Skeletal muscle cell (primary cell): ENCODE measurements around the gene C14orf119.

Experiments
- DNase-seq: peaks from one replicate; pipeline ENCODE4 v3.0.0-alpha.2; 2010; ENCODE audit warnings: low read depth
- H3K4me3 ChIP-seq: 2 replicates; pipeline ENCODE4 v1.5.1; 2011; ENCODE audit warnings: low read depth, mild to moderate bottlenecking, control low read depth, low read length, moderate library complexity

C14orf119 gene

DNA sequence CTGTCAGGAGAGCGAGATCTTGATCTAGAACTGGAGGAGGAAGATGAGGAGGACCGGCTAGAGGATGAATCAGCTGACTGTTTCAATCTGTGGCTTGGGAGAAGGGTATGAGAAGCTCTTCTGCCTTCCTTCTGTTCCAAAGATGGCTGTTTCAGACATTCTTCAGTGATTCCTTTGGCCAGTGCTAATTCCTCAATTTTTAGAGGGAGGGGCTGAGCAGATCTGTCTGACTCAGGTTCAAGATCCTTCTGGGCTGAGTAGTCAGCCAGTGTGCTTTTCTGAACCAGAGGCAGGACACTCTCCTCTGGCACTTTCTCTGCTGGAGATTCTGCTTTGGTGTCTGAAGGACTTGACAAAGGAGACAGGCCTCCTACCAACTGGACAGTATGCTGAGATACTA is 15.6 kb upstream of the C14orf119 start:
- no peak overlapping the region for H3K4me3 ChIP-seq
- DNase-seq = no peak

DNA sequence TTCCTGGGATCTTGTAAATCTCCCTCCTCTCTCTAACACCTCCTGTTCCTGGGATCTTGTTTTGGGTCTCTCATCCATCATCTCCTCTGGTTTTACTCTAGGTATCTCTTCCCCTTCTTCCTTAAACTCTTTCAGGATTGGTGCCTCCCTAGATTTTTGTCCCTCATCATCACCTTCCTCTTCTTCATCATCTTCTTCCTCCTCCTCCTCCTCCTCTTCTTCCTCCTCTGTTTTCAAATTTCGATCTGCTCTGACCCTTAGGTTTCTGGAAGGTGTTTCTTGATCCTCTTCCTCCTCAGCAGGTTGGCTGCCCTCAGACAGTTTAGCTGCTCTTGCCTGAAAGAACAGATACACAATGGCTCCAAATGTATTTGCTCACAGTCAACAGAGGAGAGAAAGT is 14.8 kb upstream of the C14orf119 start:
- no peak for DNase-seq
- no peak overlapping the region for H3K4me3 ChIP-seq

- DNase-seq = no peak
- no peak overlapping the region for H3K4me3 ChIP-seq
These were observed 9.8 kb upstream of the C14orf119 start for GRCh38 chr14:23085458-23085857.

GRCh38 chr14:23086565-23086964 is 8.7 kb upstream of the C14orf119 start:
- H3K4me3 ChIP-seq = no peak overlapping the region
- no peak for DNase-seq

DNA sequence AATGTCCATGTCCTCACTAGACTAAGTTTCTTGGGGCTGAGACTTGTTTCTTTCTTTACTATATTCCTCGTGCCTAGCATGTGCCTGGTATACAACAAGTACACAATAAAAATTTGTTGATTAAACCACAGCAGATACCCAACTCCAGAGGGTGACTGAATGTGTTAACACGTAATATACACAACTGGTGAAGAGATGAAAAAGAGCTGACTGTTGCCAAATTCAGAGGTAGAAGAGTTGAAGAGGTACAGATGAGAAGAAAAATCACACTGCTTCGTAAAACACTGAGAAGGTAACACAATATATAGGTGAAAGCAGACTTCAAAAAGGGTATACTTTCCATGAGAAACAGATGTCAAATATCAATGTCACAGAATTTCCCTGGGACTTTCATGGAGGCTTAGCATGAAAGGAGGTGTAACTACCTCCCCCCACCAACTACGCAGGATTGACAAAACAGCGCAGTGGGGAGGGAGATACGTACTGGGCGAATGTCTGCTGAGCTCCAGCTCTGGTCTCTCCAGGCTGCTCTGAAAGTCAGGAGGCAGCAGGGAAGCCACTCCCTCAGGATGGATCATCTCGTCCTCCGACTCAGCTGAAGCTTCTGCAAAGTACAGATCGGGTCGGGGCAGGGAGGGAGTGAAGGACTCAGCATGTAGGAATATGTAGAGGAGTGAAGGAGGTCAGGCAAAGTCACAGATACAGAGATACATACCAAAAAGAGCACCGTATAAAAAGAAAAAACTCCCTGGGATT is 5.6 kb upstream of the C14orf119 start:
- DNase-seq = no peak

DNA sequence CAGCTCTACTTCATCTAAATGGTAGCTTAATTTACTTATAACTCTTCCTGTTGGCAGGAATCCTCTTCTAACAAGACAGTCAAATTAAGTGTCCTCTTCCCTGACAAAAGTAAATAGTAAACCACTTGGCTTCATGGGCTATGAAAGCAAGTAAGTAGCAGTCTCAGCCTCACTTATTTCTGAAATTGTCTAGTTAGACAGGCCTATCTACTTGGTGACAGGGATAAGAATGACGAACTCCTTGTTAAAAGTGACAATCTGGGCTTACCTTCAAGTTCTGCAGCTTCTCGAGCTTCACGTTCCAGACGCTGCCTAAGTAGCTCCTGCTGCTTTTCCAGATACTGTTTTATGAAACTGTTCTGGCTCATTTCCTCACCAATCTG is 5.1 kb upstream of the C14orf119 start:
- no peak overlapping the region for H3K4me3 ChIP-seq

More for the DNA sequence above, 5.6 kb upstream of the C14orf119 start:
- H3K4me3 ChIP-seq = no peak overlapping the region

GRCh38 chr14:23091294-23092225 is 3.7 kb upstream of the C14orf119 start:
- no peak overlapping the region for H3K4me3 ChIP-seq
- no peak for DNase-seq

More for the DNA sequence above, 5.1 kb upstream of the C14orf119 start:
- DNase-seq = no peak

- H3K4me3 ChIP-seq = peak overlapping the region; percentile 91
- no peak for DNase-seq
These were observed 2.2 kb upstream of the C14orf119 start for GRCh38 chr14:23093104-23093503.

- H3K4me3 ChIP-seq = peak overlapping the region; percentile 91
- no peak for DNase-seq
These were observed 1.8 kb upstream of the C14orf119 start for GRCh38 chr14:23093526-23093925.

- H3K4me3 ChIP-seq = peak overlapping the region; percentile 91
- peak; percentile 71 for DNase-seq
These were observed 1.2 kb upstream of the C14orf119 start for GRCh38 chr14:23093991-23094665.

GRCh38 chr14:23094666-23095195 is 574 bp upstream of the C14orf119 start, which contains the start of gene ACIN1:
Gene ACIN1 (minus strand): TSS chr14:23095136. CDS start chr14:23095112, 24 bp downstream.
- H3K4me3 ChIP-seq = peak within 1 kb of the TSS; percentile 91
- DNase-seq = no peak

GRCh38 chr14:23097786-23098185 is 2.5 kb downstream of the C14orf119 start:
- no peak overlapping the region for H3K4me3 ChIP-seq
- no peak for DNase-seq

- no peak overlapping the region for H3K4me3 ChIP-seq
- DNase-seq = no peak
These were observed 4.0 kb downstream of the C14orf119 start for GRCh38 chr14:23099212-23099861.

DNA sequence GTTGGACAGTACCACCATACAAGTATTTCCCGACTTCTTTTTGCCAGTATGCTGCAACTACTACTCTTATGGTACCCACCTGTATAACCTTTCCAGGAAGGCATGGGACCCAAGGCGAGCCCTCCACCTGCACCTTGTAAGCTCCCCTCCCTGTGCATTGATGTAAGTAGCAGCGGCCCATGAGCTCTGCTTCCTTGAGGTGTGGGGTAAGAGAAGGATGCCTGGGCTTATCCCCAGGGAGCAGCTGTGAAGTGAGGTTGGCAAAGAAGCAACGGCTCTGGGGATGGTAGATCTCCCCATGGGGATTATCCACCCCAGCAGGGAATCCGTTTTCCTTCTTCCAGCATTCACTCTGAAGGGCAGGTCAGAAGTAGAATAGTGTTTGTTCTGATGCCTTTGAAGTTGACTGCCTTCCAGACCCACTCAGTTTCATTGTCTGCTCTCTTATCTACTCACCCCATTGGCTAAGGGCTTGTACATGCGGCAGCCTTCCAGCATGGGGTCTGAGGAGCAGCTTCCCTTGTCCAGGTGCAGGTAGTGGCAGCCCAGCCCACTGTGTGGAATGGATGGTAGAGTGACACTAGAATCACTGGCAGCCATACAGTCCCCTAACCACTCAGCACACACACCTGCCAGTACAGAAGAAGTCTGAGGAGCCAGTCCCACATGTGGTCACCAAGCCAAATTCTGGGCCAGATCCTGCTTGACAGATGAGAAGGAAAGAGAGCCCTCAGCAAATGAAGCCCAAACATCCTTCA is 6.1 kb downstream of the C14orf119 start:
- H3K4me3 ChIP-seq = no peak overlapping the region
- DNase-seq = no peak

DNA sequence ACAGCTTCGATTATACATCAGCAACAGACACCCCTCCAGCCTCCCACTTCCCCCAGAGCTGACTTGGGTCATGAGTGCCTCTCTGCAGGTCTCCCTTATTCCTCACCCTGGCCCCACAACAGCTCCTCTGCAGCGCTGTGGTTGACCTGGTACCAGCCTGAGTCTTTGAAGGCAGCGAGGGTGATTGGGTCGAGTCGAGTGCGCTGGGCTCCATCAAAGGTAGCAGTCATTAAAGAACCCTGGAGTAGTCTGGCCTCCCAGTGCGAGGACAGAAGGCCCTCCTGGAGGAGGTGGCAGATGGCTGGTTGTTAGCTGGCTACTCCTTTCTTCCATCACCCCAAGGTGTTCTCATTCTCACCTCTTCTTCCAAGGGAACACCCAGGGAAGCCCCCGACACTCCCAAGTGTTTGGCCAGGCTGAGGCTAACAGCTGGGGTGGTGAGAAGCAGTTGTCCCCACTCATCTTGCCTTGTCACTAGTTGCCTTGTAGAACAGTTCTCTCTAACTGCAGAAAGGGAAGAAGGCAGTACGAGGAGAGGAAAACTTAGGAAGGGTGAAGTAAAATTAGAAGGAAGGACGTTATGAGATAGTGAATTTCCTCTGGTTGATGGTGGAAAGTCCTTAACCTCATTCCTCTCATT is 6.8 kb downstream of the C14orf119 start:
- DNase-seq = no peak
- H3K4me3 ChIP-seq = no peak overlapping the region

DNA sequence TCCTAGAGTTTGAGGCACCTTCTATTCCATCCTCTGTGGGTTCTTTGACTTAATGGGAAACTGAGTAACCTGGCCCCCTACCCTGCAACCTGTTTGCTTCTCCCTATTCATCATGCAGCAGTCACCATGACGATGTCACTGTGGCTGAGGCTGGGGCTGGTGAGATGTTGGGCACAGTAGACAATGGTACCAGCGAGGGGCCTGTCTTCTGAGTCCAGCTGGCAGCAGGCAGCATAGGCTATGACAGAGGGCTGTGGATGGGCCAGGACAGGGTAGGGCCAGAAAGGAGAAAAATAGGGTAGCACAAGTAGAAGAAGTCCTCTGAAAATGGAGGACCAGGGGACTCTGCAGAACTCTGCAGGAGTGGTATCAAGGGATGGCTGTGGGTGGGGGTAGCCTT is 7.5 kb downstream of the C14orf119 start:
- H3K4me3 ChIP-seq = no peak overlapping the region
- DNase-seq = no peak

DNA sequence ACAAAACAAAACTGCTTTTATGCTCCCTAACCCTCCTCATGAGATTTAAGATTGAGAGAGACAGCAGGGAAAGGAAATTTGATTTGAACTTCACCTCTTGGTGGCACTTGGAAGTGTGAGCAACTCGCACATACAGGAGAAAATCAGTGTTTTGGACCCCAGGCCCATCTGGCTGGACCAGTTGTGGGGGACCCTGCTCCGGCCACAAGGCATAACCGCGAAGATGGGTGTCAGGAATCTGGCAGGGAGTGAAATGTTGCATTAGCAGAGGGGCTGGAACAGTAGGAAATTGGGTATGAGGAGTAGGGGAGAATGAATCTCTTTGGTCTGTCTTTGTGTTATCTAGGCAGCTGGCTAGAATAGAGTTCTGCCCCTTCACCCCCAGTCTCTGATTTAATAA is 8.3 kb downstream of the C14orf119 start:
- DNase-seq = no peak
- no peak overlapping the region for H3K4me3 ChIP-seq

DNA sequence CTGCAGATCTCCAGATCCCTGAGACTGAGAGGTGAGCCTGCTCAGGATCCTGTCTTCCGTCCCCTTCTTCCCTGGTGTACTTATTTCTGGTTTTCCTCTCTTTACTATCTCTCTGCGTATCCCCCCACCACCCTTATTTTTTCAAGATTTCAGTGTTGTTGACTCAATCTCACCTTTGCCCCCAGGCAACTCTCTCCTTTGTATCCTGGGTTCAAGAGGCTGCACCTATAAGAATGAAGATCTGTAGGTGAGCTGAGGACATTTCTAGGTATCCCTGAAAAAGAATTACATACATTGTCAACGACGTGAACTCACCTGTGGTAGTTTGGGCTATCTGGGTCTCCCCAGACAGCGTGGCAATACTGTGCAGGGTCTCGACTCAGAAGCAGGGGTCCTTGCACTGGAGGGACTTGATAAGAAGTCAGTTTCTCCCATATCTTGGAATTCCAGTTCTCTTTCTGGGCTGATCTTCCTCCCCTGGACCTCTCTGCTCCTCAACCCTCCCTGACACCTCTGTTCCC is 8.8 kb downstream of the C14orf119 start:
- no peak for DNase-seq

More for the DNA sequence above, 8.8 kb downstream of the C14orf119 start:
- no peak overlapping the region for H3K4me3 ChIP-seq
